Activated T-cell treated with anti-CD3 and anti-CD28 coated beads, Interleukin-2, amount 50 U/mL, for 72 hours (primary cell): ENCODE measurements around the gene OR5V1. TPM values are rescaled to one million over a fixed set of nuclear protein-coding genes. Genes with fewer than 3 reads are reported as not detected.
"Not testable (repeated sequence)": the region's sequence is repeated elsewhere in the genome, so short reads cannot be mapped to it uniquely, and the experiment has no call there.

Experiments
- ATAC-seq, 2 donors: fragments of 150-1000 bp; cut with Tn5 transposase; replicated peaks in 1 of 2; 2 replicates each; pipeline ENCODE4 v1.10.0; 2021; ENCODE audit warnings: moderate library complexity in 2 of 2, mild to moderate bottlenecking in 1 of 2
- DNase-seq, 2 donors: peaks; one replicate each; pipeline ENCODE4 v3.0.0; 2021 to 2022; ENCODE audit warnings: mixed read lengths in 1 of 2
- H3K27ac Mint-ChIP-seq: one replicate; pipeline ENCODE4 v1.8.0; 2022; ENCODE audit warnings: mild to moderate bottlenecking, moderate library complexity, mixed read lengths
- H3K27me3 Mint-ChIP-seq: one replicate; pipeline ENCODE4 v1.8.0; 2022; ENCODE audit warnings: low read depth, mixed read lengths
- H3K36me3 Mint-ChIP-seq, 2 donors: one replicate each; pipeline ENCODE4 v1.8.0; 2022; ENCODE audit warnings: mixed read lengths in 2 of 2, mild to moderate bottlenecking in 1 of 2; ENCODE audit not compliant: insufficient read depth in 2 of 2
- H3K4me1 Mint-ChIP-seq: one replicate; pipeline ENCODE4 v1.8.0; 2022; ENCODE audit warnings: low read depth, mixed read lengths
- H3K4me3 Mint-ChIP-seq, 2 donors: one replicate each; pipeline ENCODE4 v1.8.0; 2022; ENCODE audit warnings: mild to moderate bottlenecking in 2 of 2, mixed read lengths in 2 of 2, moderate library complexity in 2 of 2
- H3K9me3 Mint-ChIP-seq, 2 donors: one replicate each; pipeline ENCODE4 v1.8.0; 2022; ENCODE audit warnings: mixed read lengths in 2 of 2
- total RNA-seq, 2 donors: library from RNA; stranded (reverse); gene quantifications; one replicate each; pipeline ENCODE4 v1.2.3, GENCODE V29; 2022

Gene OR5V1
- not detected for total RNA-seq

- ATAC-seq (no peak), DNase-seq (no peak)
- no peak within 1 kb of the TSS for H3K4me3 Mint-ChIP-seq
- no peaks in the 10 kb centered on the region for H3K9me3 Mint-ChIP-seq
- H3K4me1 Mint-ChIP-seq: no peaks in the 10 kb centered on the region
- H3K27ac Mint-ChIP-seq: no peak within 1 kb of the TSS
- peaks cover 0 to 2% of the 10 kb centered on the region in 2 donors for H3K36me3 Mint-ChIP-seq
- peaks cover 27% of the 10 kb centered on the region for H3K27me3 Mint-ChIP-seq
Measured at GRCh38 chr6:29368765-29369164, at the start of gene OR5V1. TSS of gene OR5V1 (minus strand) at chr6:29368865. CDS start at chr6:29356195, 12,670 bp downstream.

GRCh38 chr6:29414588-29414987 is 45.9 kb upstream of the OR5V1 start, which contains the start of gene OR12D1:
TSS of gene OR12D1 (plus strand) at chr6:29414928.
- Mint-ChIP-seq H3K4me1 (no peaks in the 10 kb centered on the region), H3K9me3 (peaks cover 9 to 12% of the 10 kb centered on the region in 2 donors), H3K27ac (no peak within 1 kb of the TSS), H3K4me3 (no peak within 1 kb of the TSS), H3K36me3 (peaks cover 2 to 6% of the 10 kb centered on the region in 2 donors), H3K27me3 (peaks cover 47% of the 10 kb centered on the region)
- ATAC-seq: no peak
- no peak for DNase-seq

- H3K4me3 Mint-ChIP-seq: no peak overlapping the region
- ATAC-seq (no peak), DNase-seq (no peak)
- H3K9me3 Mint-ChIP-seq: peaks cover 0 to 1% of the 10 kb centered on the region in 2 donors
- no peaks in the 10 kb centered on the region for H3K4me1 Mint-ChIP-seq
- H3K27me3 Mint-ChIP-seq: peaks cover 49% of the 10 kb centered on the region
- H3K27ac Mint-ChIP-seq: no peak overlapping the region
- no peaks in the 10 kb centered on the region for H3K36me3 Mint-ChIP-seq
Measured at GRCh38 chr6:29403801-29404200, 35.1 kb upstream of the OR5V1 start.

- no peaks in the 10 kb centered on the region for H3K36me3 Mint-ChIP-seq
- ATAC-seq (no peak), DNase-seq (no peak)
- H3K9me3 Mint-ChIP-seq: no peaks in the 10 kb centered on the region
- H3K27ac Mint-ChIP-seq: no peak overlapping the region
- no peaks in the 10 kb centered on the region for H3K4me1 Mint-ChIP-seq
- H3K4me3 Mint-ChIP-seq: no peak overlapping the region
- peaks cover 62% of the 10 kb centered on the region for H3K27me3 Mint-ChIP-seq
Measured at GRCh38 chr6:29399525-29399924, 30.9 kb upstream of the OR5V1 start.

- no peaks in the 10 kb centered on the region for H3K9me3 Mint-ChIP-seq
- H3K4me3 Mint-ChIP-seq: no peak within 1 kb of the TSS
- no peaks in the 10 kb centered on the region for H3K4me1 Mint-ChIP-seq
- no peaks in the 10 kb centered on the region for H3K36me3 Mint-ChIP-seq
- peaks cover 39% of the 10 kb centered on the region for H3K27me3 Mint-ChIP-seq
- ATAC-seq (no peak), DNase-seq (no peak)
- no peak within 1 kb of the TSS for H3K27ac Mint-ChIP-seq
Measured at GRCh38 chr6:29395331-29395730, 26.7 kb upstream of the OR5V1 start, which contains the start of gene OR12D2. TSS of gene OR12D2 (plus strand) at chr6:29395631. CDS start at chr6:29396700, 1,069 bp downstream.

GRCh38 chr6:29388533-29388932 is 19.9 kb upstream of the OR5V1 start:
- ATAC-seq (no peak), DNase-seq (no peak)
- Mint-ChIP-seq H3K4me1 (no peaks in the 10 kb centered on the region), H3K9me3 (no peaks in the 10 kb centered on the region), H3K36me3 (no peaks in the 10 kb centered on the region), H3K27ac (no peak overlapping the region), H3K27me3 (peaks cover 27% of the 10 kb centered on the region), H3K4me3 (no peak overlapping the region)

GRCh38 chr6:29376003-29376402 is 7.3 kb upstream of the OR5V1 start:
- H3K36me3 Mint-ChIP-seq: peaks cover 0 to 2% of the 10 kb centered on the region in 2 donors
- no peaks in the 10 kb centered on the region for H3K4me1 Mint-ChIP-seq
- H3K4me3 Mint-ChIP-seq: no peak overlapping the region
- no peaks in the 10 kb centered on the region for H3K9me3 Mint-ChIP-seq
- no peak for ATAC-seq
- no peak overlapping the region for H3K27ac Mint-ChIP-seq
- DNase-seq: no peak
- H3K27me3 Mint-ChIP-seq: peaks cover 39% of the 10 kb centered on the region

GRCh38 chr6:29375191-29375590 is 6.5 kb upstream of the OR5V1 start, which contains the start of gene OR12D3:
TSS of gene OR12D3 (minus strand) at chr6:29375291. CDS start at chr6:29375287, 4 bp downstream.
- DNase-seq (no peak), ATAC-seq (no peak)
- H3K27ac Mint-ChIP-seq: no peak within 1 kb of the TSS
- H3K27me3 Mint-ChIP-seq: peaks cover 45% of the 10 kb centered on the region
- H3K9me3 Mint-ChIP-seq: no peaks in the 10 kb centered on the region
- H3K36me3 Mint-ChIP-seq: peaks cover 0 to 2% of the 10 kb centered on the region in 2 donors
- H3K4me3 Mint-ChIP-seq: no peak within 1 kb of the TSS
- H3K4me1 Mint-ChIP-seq: no peaks in the 10 kb centered on the region

- Mint-ChIP-seq H3K27me3 (peaks cover 42% of the 10 kb centered on the region), H3K27ac (no peak overlapping the region), H3K4me3 (no peak overlapping the region), H3K4me1 (no peaks in the 10 kb centered on the region), H3K9me3 (peaks cover 4 to 5% of the 10 kb centered on the region in 2 donors), H3K36me3 (peaks cover 3% of the 10 kb centered on the region in 2 donors)
- no peak for DNase-seq
- no peak for ATAC-seq
Measured at GRCh38 chr6:29355603-29356002, 13.1 kb downstream of the OR5V1 start.

GRCh38 chr6:29354980-29355379 is 13.7 kb downstream of the OR5V1 start:
- Mint-ChIP-seq H3K4me1 (no peaks in the 10 kb centered on the region), H3K27me3 (peaks cover 43% of the 10 kb centered on the region), H3K36me3 (peaks cover 3% of the 10 kb centered on the region in 2 donors), H3K9me3 (peaks cover 4 to 5% of the 10 kb centered on the region in 2 donors), H3K4me3 (no peak overlapping the region), H3K27ac (no peak overlapping the region)
- DNase-seq: no peak
- no peak for ATAC-seq

GRCh38 chr6:29349348-29349747 is 19.3 kb downstream of the OR5V1 start:
- not testable (repeated sequence) for H3K9me3 Mint-ChIP-seq, H3K4me3 Mint-ChIP-seq, DNase-seq, ATAC-seq, H3K27ac Mint-ChIP-seq, H3K4me1 Mint-ChIP-seq, H3K36me3 Mint-ChIP-seq
- H3K27me3 Mint-ChIP-seq: peaks cover 50% of the 10 kb centered on the region

GRCh38 chr6:29345380-29345779 is 23.3 kb downstream of the OR5V1 start:
- H3K4me3 Mint-ChIP-seq: no peak overlapping the region
- no peaks in the 10 kb centered on the region for H3K9me3 Mint-ChIP-seq
- DNase-seq (no peak), ATAC-seq (no peak)
- no peaks in the 10 kb centered on the region for H3K36me3 Mint-ChIP-seq
- H3K27me3 Mint-ChIP-seq: peaks cover 22% of the 10 kb centered on the region
- H3K4me1 Mint-ChIP-seq: no peaks in the 10 kb centered on the region
- H3K27ac Mint-ChIP-seq: no peak overlapping the region

GRCh38 chr6:29336269-29336668 is 32.4 kb downstream of the OR5V1 start:
- H3K4me3 Mint-ChIP-seq: no peak overlapping the region
- peaks cover 0 to 1% of the 10 kb centered on the region in 2 donors for H3K9me3 Mint-ChIP-seq
- H3K4me1 Mint-ChIP-seq: peaks cover 8% of the 10 kb centered on the region
- DNase-seq (no peak), ATAC-seq (no peak)
- no peak overlapping the region for H3K27ac Mint-ChIP-seq
- H3K36me3 Mint-ChIP-seq: no peaks in the 10 kb centered on the region
- H3K27me3 Mint-ChIP-seq: peaks cover 48% of the 10 kb centered on the region

- Mint-ChIP-seq H3K36me3 (no peaks in the 10 kb centered on the region), H3K27ac (no peak overlapping the region), H3K9me3 (peaks cover 0 to 1% of the 10 kb centered on the region in 2 donors), H3K4me1 (peaks cover under 1% of the 10 kb centered on the region), H3K4me3 (no peak overlapping the region), H3K27me3 (peaks cover 55% of the 10 kb centered on the region)
- ATAC-seq (peak; percentile 33 to 44), DNase-seq (peak in 1 of 2 donors; percentile 4)
Measured at GRCh38 chr6:29332676-29333075, 36.0 kb downstream of the OR5V1 start.
